GM21825 (cell line): ENCODE data around the gene ZNF687.

Source experiments
- ATAC-seq: cut with Tn5 transposase; IDR thresholded peaks from one replicate; pipeline ENCODE4 v1.9.1; 2021; ENCODE audit warnings: mild to moderate bottlenecking, moderate library complexity; ENCODE audit not compliant: unreplicated experiment

Gene ZNF687

DNA sequence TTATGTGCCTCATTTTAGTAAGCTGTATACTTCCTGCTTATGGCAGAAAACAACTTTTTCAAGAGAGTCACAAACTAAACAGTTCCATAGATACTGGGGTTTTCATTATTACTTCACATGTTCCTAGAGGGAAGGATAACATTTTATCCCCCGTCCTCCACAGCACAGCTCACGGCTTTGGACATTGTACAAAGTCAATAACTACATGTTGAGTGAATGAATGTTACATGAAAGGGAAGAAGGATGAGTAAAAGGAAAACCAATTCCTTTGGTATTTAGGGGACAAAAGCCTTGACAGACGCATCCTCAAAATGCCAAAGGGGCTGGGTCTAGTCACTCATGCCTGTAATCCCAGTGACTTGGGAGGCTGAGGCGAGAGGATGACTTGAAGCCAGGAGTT, 30.3 kb downstream of the ZNF687 start:
- no peak for ATAC-seq

GRCh38 chr1:151312826-151313225, 30.7 kb downstream of the ZNF687 start:
- no peak for ATAC-seq

DNA sequence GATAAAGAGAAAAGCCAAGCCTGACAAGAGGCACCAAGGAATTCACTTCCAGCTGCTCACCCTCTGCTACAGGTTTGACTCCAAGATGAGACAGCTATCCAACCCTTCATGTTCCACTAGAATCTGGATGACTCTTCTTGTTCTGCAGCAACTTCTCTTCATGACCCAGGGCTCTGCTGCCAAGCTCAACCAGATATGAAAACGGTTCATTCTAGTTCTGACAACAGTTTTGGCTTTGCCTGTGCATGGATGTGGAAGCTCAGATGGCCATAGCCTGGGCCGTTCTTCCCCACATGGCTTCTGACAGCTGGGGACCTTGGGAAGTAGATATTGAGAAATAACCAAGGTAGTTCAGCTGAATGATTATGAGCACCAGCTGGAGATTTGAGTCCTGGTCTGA, 31.4 kb downstream of the ZNF687 start:
- no peak for ATAC-seq

GRCh38 chr1:151314137-151314875, 32.2 kb downstream of the ZNF687 start:
- ATAC-seq, result no peak

DNA sequence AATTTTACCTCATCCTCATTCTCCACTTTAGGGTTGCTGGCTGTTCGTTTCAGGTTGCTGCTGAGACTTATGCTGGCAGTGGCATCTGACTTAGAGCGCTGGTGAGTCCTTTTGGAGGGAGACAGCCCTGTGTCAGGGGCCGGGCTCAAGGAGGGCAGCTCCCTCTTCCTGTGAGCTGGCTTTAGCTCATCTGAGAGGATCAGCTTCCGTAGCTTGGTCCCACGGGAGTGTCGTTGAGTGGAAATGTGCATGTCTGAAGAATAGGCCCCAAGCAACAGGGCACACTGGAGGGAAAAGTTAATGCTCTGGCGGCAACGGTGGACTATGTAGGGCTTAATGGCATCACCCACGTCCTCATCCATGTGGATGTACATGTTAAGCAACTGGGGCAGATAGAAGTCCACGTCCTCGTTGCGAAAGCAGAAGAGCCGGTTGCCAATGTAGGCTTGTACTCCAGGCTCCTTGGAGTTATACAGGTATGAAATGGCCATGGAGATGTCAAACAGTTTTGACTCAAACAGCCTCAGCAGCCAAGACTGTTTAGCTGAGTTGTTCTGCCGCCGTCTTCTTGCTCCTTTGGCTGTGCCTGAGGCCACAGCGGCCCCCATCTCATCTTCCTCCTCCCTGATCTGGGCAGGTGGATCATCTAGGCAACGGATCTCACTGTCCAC, 33.6 kb downstream of the ZNF687 start:
- no peak for ATAC-seq

GRCh38 chr1:151318975-151319374, 36.9 kb downstream of the ZNF687 start:
- ATAC-seq, result no peak

- no peak for ATAC-seq
Observed at GRCh38 chr1:151324390-151324930, 42.4 kb downstream of the ZNF687 start.

- ATAC-seq, result no peak
Observed at GRCh38 chr1:151325231-151325630, 43.1 kb downstream of the ZNF687 start.

DNA sequence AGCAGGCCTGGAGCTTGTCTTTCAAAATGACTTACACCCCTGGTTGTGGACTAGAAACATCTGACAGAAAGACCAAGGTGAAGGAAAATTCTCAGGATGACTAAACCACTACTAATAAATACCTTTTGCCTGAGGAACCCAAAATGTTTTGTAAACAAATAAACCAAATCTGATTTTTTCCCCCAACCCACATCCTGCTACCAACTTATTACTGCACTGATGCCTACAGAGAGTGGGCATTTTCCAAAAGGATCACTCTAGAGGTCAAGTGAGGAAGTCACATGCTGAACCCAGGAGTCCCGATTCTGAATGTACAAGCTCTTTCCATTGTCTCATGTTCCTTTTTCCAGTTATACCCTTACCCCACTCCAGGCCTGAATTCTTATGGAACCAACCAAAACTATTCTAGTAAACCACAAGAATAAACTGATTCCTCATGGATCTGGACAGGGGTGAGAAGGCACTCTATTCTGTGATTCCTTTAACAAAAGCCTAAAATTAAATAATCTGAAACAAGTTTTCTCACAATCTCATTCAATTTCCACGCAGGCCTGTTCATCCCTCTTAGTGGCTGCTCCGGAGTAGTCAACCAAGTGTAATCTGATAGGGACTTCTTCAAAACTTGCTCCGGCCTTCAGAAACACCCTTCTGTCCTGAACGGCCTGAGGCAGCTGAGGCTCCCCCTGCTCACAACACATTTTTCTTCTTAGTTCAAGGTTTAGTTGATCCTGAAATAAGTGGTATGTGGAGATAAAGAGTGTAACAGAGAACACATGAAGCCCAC, 43.7 kb downstream of the ZNF687 start:
- no peak for ATAC-seq

- ATAC-seq, result peak; percentile 41
Observed at GRCh38 chr1:151326619-151327222, 44.6 kb downstream of the ZNF687 start.

DNA sequence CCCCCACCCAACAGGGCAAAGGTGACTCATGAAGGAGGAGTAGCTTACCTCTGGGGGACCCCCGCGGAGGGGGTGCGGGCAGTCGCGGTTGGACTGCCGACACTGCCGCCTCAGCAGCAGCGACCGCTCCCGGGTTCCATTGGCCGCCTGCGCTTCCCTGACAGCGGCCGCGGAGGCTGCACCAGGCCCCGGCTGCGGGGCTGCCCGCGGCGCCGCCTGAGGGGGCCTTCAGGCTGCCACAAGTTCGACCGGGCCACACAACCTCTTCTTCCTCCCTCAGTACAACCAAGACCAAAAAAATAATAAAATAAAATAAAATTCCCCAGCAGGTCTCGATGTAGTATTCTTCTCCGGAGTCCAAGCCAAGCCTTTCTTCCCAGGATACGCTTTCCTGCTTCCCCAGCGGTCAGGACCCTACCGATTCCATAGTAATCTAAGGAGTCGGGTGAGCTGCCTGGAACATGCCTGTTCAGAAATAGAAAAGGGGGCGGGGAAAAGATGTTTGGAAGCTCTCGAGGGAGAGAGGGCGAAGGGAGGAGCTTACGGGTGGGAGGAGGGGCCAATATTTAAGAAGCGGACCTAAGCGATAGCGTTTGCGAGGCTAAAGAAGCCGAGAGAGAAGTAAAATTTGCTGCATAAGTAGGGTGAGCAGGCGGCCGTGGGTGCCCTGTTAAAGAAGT, 45.3 kb downstream of the ZNF687 start, which contains the start of gene PI4KB:
TSS of gene PI4KB (minus strand) at position 194 of the 680 bp plus-strand sequence. CDS start 10,935 bp downstream, outside the sequence.
- ATAC-seq, result peak; percentile 82

GRCh38 chr1:151327903-151328674, 46.0 kb downstream of the ZNF687 start:
- ATAC-seq, result no peak

- ATAC-seq, result no peak
Observed at GRCh38 chr1:151334822-151335221, 52.7 kb downstream of the ZNF687 start.

DNA sequence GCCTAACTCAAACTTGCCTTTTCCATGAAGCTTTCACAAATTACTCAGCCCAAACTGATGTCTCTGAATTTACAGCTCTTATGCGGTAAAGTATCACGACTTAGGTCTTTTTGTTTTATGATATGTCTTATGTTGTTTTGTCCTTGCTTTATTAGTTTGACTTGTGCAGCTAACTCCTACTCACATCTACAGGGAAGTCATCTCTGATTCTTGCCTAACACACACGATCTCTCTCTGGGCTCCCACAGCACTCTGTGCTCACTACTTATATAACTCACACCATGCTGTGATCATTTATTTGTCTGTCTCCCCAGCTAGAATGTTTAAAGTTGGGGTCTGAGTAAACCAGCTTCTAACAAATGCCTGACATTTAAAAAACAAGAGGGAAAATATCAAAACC, 54.5 kb downstream of the ZNF687 start:
- no peak for ATAC-seq

- no peak for ATAC-seq
Observed at GRCh38 chr1:151340870-151341754, 59.0 kb downstream of the ZNF687 start.
